NCI-H2196 (cell line): ENCODE measurements around the gene FMNL1.

Source experiments
- DNase-seq: peaks from one replicate; lab custom pipeline; 2025; ENCODE audit not compliant: unreplicated experiment; lab: John Stamatoyannopoulos, UW

FMNL1 gene

GRCh38 chr17:45222289-45222995 is 757 bp downstream of the FMNL1 start:
- no peak for DNase-seq

GRCh38 chr17:45222996-45223538 is 1.4 kb downstream of the FMNL1 start:
- DNase-seq = no peak

GRCh38 chr17:45223539-45224528 is 2.1 kb downstream of the FMNL1 start:
- DNase-seq = no peak

- no peak for DNase-seq
These were observed 3.0 kb downstream of the FMNL1 start for GRCh38 chr17:45224671-45225050.

GRCh38 chr17:45225051-45225700 is 3.5 kb downstream of the FMNL1 start:
- DNase-seq = no peak

- DNase-seq = no peak
These were observed 4.4 kb downstream of the FMNL1 start for GRCh38 chr17:45225964-45226530.

GRCh38 chr17:45226576-45226975 is 4.9 kb downstream of the FMNL1 start:
- DNase-seq = no peak

- no peak for DNase-seq
These were observed 5.6 kb downstream of the FMNL1 start for GRCh38 chr17:45227101-45227925.

GRCh38 chr17:45227926-45228762 is 6.5 kb downstream of the FMNL1 start:
- no peak for DNase-seq

GRCh38 chr17:45228763-45229539 is 7.3 kb downstream of the FMNL1 start:
- no peak for DNase-seq

GRCh38 chr17:45229681-45230409 is 8.2 kb downstream of the FMNL1 start:
- no peak for DNase-seq

- DNase-seq = no peak
These were observed 8.7 kb downstream of the FMNL1 start for GRCh38 chr17:45230410-45230786.

GRCh38 chr17:45230787-45231480 is 9.2 kb downstream of the FMNL1 start:
- DNase-seq = no peak

GRCh38 chr17:45231481-45232116 is 9.9 kb downstream of the FMNL1 start:
- DNase-seq = peak; percentile 18

GRCh38 chr17:45232514-45233422 is 11.1 kb downstream of the FMNL1 start:
- DNase-seq = no peak

- no peak for DNase-seq
These were observed 11.8 kb downstream of the FMNL1 start for GRCh38 chr17:45233423-45233924.
